Retinal pigment epithelial cell (primary cell): ENCODE results near the gene THSD8.

ENCODE experiments used
- DNase-seq: peaks from one replicate; pipeline ENCODE4 v3.0.0-alpha.2; 2010; ENCODE audit warnings: low read depth
- H3K4me3 ChIP-seq: 2 replicates; pipeline ENCODE4 v1.5.1; 2011; ENCODE audit warnings: mild to moderate bottlenecking, low read length, control low read depth, moderate library complexity
- CTCF ChIP-seq: conservative IDR thresholded peaks from 2 replicates; pipeline ENCODE4 v1.5.1; 2011; ENCODE audit warnings: low read depth, low read length, control low read depth, inconsistent platforms

THSD8 gene

GRCh38 chr19:12785431-12786031, 16.3 kb upstream of the THSD8 start:
- TF ChIP-seq CTCF, result no peak
- no peak for DNase-seq
- H3K4me3 ChIP-seq, result no peak overlapping the region

GRCh38 chr19:12786141-12786870, 15.6 kb upstream of the THSD8 start:
- no peak for DNase-seq
- no peak overlapping the region for H3K4me3 ChIP-seq
- no peak for TF ChIP-seq CTCF

- DNase-seq, result no peak
- no peak overlapping the region for H3K4me3 ChIP-seq
- no peak for TF ChIP-seq CTCF
These were observed 14.9 kb upstream of the THSD8 start for GRCh38 chr19:12786952-12787351.

GRCh38 chr19:12787458-12787857, 14.4 kb upstream of the THSD8 start:
- no peak for DNase-seq
- TF ChIP-seq CTCF, result no peak

GRCh38 chr19:12788042-12788681, 13.7 kb upstream of the THSD8 start:
- DNase-seq, result no peak
- TF ChIP-seq CTCF, result no peak
- no peak overlapping the region for H3K4me3 ChIP-seq

More at GRCh38 chr19:12787458-12787857, 14.4 kb upstream of the THSD8 start:
- no peak overlapping the region for H3K4me3 ChIP-seq

- peak overlapping the region; percentile 19 for H3K4me3 ChIP-seq
- TF ChIP-seq CTCF, result no peak
- no peak for DNase-seq
These were observed 13.2 kb upstream of the THSD8 start for GRCh38 chr19:12788682-12789097.
